Nucleus accumbens (tissue), 56 donors: ENCODE results near the gene NECAP2.
A peak's percentile ranks its signal among the peaks of the same experiment; 100 is the strongest.

Experiments
- DNase-seq, 56 donors: peaks; one replicate each; lab custom pipeline; 2025; lab: John Stamatoyannopoulos, UW

NECAP2 gene

DNA sequence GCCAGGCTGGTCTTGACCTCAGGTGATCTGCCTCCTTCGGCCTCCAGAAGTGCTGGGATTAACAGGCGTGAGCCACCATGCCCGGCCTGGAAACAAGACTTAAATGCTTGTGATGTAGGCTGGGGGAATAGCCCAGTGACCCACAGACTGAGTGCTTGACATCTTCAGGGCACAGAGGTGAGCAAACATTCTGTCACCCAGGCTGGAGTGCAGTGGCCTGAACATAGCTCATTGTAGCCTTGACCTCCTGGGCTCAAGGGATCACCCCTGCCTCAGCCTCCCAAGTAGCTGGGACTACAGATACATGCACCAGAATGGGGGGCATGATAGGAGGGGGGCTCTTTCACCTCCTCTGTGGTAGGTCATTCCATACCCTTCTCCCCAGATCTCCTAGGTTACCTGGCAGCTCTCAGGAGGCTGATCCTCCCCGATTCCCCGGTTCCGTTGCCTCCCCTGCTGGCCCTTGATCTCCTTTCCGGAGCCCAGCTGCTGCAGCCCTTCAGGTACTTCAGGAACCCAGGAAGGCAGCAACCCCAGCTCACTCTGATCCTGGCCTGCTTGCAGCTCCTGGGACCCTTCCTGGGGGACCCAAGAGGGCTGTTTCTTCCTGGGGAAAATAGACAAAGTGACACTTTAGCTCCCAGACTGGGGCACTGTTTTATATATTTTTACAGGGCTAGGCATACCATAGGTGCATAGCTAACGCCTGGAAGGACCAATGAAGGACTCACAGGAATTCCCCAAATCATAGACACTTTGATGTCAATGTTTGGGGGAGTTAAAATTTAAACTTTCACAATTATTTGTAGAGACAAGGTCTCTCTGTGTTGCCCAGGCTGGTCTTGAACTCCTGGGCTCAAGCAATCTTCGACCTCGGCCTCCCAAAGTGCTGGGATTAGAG, 15.1 kb upstream of the NECAP2 start:
- no peak for DNase-seq

GRCh38 chr1:16430606-16431005, 9.9 kb upstream of the NECAP2 start:
- no peak for DNase-seq

- no peak for DNase-seq
Measured at GRCh38 chr1:16433030-16433429, 7.5 kb upstream of the NECAP2 start.

GRCh38 chr1:16434007-16434406, 6.5 kb upstream of the NECAP2 start:
- no peak for DNase-seq

DNA sequence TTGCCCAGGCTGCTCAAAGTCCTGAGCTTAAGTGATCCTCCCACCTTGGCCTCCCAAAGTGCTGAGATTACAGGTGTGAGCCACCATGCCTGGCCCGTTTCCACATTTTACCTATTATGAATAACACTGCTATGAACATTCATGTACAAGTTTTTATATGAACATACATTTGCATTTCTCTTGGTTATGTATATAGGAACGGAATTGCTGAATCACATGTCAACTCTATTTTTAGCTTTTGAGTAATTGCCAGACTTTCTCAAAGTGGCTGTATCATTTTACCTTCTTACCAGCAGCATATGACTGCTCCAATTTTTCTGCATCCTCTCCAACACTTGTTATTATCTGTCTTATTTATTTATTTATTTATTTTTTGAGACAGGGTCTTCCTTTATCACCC, 6.0 kb upstream of the NECAP2 start:
- DNase-seq = no peak

DNA sequence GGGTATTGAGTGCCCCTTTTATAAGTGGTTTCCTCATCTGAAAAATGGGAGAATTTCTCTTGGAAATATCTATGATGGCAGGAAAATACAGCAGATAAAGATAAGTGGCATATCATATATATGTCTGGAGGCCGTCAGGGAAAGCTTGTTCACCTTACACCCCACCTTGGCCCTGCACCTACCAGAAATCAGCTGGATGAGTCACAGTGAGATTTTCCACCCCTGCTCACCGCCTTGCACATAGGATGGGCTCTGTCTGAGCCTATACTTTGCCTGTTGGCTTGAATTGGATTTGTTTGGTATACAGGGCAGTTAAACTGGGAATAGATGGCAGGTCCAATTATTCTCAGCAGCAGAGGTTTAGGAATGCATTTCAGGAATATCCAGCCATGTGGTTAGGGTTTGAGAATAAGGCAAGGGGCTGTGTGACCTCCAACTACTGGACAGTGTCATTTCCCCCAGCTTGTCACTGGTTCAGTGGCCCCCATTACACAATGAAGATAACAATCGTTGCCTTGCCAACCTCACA, 3.5 kb upstream of the NECAP2 start, which contains the start of gene SPATA21:
Gene SPATA21 (minus strand): TSS at position 479 of the 529 bp plus-strand sequence. CDS start 6,053 bp downstream, outside the sequence.
- no peak for DNase-seq

GRCh38 chr1:16438516-16438915, 2.0 kb upstream of the NECAP2 start:
- no peak for DNase-seq

DNA sequence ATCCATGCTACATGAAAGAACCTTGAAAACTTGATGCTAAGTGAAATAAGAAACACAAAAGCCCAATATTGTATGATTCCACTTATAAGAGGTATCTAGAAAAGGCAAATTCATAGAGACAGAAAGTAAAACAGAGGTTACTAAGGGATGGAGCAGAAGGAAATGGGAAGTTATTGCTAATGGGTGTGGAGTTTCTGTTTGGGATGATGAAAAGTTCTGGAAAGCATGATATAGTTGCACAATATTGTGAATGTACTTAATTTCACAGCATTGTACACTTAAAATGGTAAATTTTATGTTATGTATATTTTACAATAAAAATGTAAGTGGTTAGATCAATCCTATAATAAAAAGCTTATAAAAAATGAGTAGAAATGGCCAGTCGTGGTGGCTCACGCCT, 1.6 kb upstream of the NECAP2 start:
- DNase-seq = no peak

GRCh38 chr1:16440131-16440469, 424 bp upstream of the NECAP2 start:
- DNase-seq = peak in 1 of 56 donors; percentile 26

DNA sequence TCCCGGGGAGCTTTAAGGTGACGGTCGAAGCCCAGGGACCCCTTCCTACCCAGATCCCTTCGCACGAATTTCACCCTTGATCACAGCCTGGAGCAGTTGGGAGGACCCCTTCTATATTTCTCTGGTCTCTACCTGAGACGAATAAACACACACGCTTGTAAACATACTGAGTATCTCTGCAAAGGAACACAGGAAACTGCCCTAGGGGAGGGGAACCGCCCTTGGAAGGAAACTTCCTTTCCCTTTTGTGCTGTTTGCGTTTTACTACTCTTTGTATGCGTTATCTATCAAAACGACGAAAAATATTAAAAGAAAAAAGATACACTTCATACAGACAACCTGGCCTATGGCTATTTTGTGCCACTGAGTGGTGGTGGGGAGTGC, 750 bp downstream of the NECAP2 start:
- DNase-seq = no peak

GRCh38 chr1:16442265-16442664, 1.7 kb downstream of the NECAP2 start:
- no peak for DNase-seq

DNA sequence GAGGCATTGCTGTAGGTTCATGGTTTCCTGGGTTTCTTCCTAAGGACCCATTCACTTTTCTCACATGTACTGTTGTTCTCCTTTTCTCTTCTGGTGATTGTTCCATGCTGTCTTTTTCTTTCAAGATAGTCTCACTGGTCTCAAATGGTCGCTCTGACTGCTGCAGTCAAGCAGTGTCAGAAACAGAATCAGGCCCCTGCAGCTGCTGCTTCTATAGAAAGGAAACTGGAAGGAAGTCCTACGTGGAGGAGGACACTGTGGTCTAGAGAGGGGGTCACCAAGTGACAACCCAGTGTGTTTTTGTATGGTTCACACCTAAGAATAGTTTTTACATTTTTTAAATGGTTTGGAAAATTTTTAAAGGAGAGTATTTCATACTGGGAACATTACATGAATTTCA, 2.4 kb downstream of the NECAP2 start:
- DNase-seq = no peak

DNA sequence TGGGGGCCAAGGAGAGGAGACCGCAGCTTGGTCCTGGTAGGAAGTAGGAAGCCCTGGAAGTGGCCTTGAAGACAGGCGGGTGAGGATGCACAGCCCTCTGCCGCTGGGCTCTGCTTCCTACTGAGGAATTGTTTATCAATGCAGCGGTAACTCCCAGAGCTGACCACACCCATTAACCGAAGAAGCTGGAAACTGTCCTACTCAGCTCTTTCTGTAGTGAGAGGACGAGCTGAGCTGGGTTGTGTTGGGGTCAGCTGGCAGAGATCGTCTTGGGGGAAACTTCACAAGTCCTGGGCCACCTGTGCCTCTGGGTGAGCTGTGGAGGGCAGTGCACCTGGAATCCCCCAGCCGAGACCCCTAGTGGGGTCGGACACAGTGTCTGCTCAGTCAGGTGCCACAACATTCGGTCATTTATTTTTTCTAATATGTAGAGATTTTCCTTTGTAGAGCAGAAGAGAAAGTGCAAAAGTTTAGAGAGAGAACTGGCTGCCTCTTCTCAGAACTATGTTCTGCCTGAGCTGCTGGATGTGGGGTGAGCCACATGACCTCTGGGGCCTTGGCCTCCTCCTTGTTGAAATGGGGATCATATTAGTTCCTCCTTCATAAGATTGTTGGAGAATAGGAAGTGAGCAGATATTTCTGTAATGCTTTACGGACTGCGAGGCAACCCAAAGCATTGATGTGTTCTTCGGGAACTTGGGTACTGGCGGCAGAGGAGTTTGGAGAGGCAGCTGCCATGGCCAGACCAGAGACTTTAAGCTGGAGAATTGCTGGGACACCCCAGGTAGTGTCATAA, 3.6 kb downstream of the NECAP2 start:
- no peak for DNase-seq

DNA sequence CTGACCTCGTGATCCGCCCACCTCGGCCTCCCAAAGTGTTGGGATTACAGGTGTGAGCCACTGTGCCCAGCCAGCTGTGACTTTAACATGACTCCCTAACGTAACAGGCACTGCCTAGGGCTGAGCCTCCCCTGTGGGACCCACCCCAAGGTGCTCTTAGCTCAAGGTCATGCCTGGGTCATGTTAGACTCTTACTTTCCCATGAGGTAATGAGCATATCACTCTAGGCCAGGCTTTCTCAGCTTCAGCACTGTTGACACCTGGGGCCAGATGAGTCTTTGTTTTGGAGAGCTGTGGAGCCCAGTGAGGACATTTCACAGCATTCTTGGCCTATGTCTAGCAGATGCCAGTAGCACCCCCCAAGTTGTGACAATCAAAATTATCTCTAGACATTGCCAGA, 4.5 kb downstream of the NECAP2 start:
- DNase-seq = no peak

- no peak for DNase-seq
Measured at GRCh38 chr1:16446116-16446515, 5.6 kb downstream of the NECAP2 start.

DNA sequence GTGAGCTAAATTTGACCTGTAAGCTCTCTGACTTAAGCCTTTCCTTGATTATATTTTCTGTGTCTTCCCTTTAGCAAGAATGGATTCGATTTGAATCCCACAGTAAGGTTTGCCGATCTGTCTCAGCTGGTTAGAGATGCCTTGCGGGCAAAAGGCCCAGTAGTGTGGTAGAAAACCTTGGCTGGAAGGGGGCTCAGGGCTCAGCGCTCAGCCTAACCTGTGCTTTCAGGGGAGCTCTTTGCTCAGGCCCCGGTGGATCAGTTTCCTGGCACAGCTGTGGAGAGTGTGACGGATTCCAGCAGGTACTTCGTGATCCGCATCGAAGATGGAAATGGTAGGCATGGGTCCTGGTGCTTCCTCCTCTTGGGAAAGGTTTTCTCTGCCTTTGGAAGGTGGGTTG, 7.1 kb downstream of the NECAP2 start:
- no peak for DNase-seq

DNA sequence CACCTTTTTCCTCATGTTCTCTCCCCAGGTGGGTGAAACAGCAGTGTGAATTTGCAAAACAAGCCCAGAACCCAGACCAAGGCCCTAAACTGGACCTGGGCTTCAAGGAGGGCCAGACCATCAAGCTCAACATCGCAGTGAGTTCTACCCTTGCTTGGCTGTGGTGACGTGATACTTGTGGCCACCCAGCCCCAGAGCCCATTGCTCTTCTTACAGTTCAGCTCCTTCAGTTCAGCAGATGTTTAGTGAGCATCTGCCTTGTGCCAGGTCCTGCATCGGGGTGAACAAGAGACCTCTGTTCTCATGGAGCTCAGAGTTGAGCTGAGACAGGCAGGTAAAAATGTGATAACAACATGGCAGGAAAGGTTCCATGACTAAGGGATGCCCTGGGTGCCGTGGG, 8.5 kb downstream of the NECAP2 start:
- DNase-seq = no peak

DNA sequence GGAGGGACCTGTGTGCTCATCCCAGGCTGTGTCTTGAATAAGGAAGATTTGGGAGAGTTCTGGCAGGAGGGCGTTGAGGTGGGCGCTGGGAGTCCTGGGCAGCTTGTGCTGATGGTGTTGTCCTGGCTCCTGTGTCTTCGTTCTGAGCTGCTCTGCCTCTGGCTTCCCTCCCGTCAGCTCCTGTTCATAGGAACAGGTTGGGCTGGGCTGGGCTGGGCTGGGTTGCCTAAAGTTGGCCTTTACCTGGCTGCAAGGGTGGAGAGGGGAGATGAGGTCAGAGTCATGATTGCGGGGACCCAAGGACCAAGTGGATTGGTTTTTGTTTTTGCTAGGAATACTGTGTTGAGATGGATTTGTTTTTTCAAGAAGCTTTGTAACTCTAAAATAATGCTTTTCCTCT, 9.1 kb downstream of the NECAP2 start:
- DNase-seq = no peak

DNA sequence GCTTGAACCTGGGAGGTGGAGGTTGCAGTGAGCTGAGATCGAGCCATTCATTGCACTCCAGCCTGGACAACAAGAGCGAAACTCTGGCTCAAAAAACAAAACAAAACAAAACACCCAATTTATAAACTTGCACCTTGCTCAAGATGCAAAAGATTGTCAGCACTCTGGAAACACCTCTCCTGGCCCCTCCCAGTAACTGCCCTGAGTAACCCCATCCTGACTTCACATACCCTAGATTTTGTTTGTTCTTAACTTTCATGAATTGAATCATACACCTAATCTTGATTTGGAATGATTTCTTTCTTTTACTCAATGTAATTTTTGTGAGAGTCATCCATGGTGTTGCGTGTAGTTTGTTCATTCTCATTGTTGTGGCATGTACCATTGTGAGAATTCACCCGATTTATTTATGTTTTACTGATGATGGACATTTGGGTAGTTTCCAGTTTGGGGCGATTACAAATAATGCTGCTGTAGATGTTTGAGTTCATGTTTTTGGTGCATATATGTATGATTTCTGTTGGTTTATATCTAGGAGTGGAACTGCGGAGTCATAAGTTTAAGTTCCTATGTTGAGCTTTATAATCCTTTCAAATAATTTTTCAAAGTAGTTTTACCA, 10.4 kb downstream of the NECAP2 start:
- no peak for DNase-seq

GRCh38 chr1:16451841-16452528, 11.5 kb downstream of the NECAP2 start:
- no peak for DNase-seq
